ENCODE results near the gene UTP25.

DNA sequence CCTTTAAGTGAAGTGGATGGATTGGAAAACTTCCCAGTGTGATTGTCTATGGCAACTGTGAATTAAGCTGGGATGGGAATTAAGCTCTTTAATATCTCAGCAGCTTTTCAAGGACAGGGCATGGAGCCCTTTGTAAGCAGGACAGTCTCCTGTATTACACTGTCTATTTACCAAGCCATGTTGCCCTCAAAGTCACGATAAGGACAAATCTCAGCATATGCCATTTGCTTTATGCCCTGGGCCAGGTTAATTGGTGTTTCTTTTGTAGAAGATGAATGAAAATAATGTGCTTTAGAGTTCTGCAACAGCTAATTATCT is 17.6 kb downstream of the UTP25 start:
- TF ChIP-seq POLR2AphosphoS5 (IDR thresholded peaks at IDR 0.05; ENCODE audit: low read depth, low read length) (no peak), SIN3A (IDR thresholded peaks at IDR 0.05; ENCODE audit: borderline replicate concordance, insufficient read depth, low read length) (no peak)
